Karpas-422 (cell line): ENCODE data around the gene SURF2. TPM values are rescaled to one million over a fixed set of nuclear protein-coding genes. Genes with fewer than 3 reads are reported as not detected.
A peak's percentile ranks its signal among the peaks of the same experiment; 100 is the strongest.

Experiments used
- DNase-seq: peaks from one replicate; pipeline ENCODE4 v3.0.0-alpha.2; 2015
- H2AFZ ChIP-seq: fragments of 200-600 bp; sonication (generic); 2 replicates; pipeline ENCODE4 v1.6.1; 2014; ENCODE audit warnings: antibody characterized with exemption, low read length, mixed read lengths
- H3K27ac ChIP-seq: fragments of 200-600 bp; sonication (generic); 2 replicates; pipeline ENCODE4 v1.5.1; 2014; ENCODE audit warnings: mild to moderate bottlenecking, low read length, moderate library complexity
- H3K27me3 ChIP-seq: fragments of 200-600 bp; sonication (generic); 2 replicates; pipeline ENCODE4 v1.6.1; 2014; ENCODE audit warnings: low read length, mixed read lengths
- H3K36me3 ChIP-seq: fragments of 200-600 bp; sonication (generic); 2 replicates; pipeline ENCODE4 v1.6.1; 2014; ENCODE audit warnings: low read length, mixed read lengths; ENCODE audit not compliant: insufficient read depth
- H3K4me1 ChIP-seq: fragments of 200-600 bp; sonication (generic); 2 replicates; pipeline ENCODE4 v1.6.1; 2014; ENCODE audit warnings: mild to moderate bottlenecking, low read length, mixed read lengths
- H3K4me2 ChIP-seq: fragments of 200-600 bp; sonication (generic); 2 replicates; pipeline ENCODE4 v1.6.1; 2014; ENCODE audit warnings: low read length, low read depth, mild to moderate bottlenecking; ENCODE audit not compliant: poor library complexity, severe bottlenecking
- H3K4me3 ChIP-seq: fragments of 200-600 bp; sonication (generic); 2 replicates; pipeline ENCODE4 v1.5.1; 2014; ENCODE audit warnings: mild to moderate bottlenecking, antibody characterized with exemption, low read length, mixed read lengths
- H3K79me2 ChIP-seq: fragments of 200-600 bp; sonication (generic); 2 replicates; pipeline ENCODE4 v1.6.1; 2014; ENCODE audit warnings: mild to moderate bottlenecking, low read length, mixed read lengths
- H3K9ac ChIP-seq: fragments of 200-600 bp; sonication (generic); 2 replicates; pipeline ENCODE4 v1.6.0; 2014; ENCODE audit warnings: low read length
- H3K9me2 ChIP-seq: fragments of 200-600 bp; sonication (generic), shearing (Covaris generic); replicated peaks from 2 replicates; pipeline ENCODE4 v1.6.0; 2014; ENCODE audit warnings: mild to moderate bottlenecking, low read length, moderate library complexity; ENCODE audit not compliant: insufficient read depth
- H3K9me3 ChIP-seq: fragments of 300-700, 200-600 bp; sonication (generic); 2 replicates; pipeline ENCODE4 v1.6.1; 2014; ENCODE audit warnings: low read length, mixed read lengths
- H4K20me1 ChIP-seq: fragments of 200-600 bp; sonication (generic); 2 replicates; pipeline ENCODE4 v1.6.1; 2014; ENCODE audit warnings: mild to moderate bottlenecking, antibody characterized with exemption, low read length, low read depth; ENCODE audit not compliant: insufficient read depth
- small RNA-seq: library from RNA; depleted of rRNA; stranded (forward); fragments of <200 nt; gene quantifications from one replicate; pipeline ENCODE3, GENCODE V24; 2014
- total RNA-seq: library from RNA; depleted of rRNA; stranded (reverse); fragments of >200 nt; shearing (Covaris generic); gene quantifications from 2 replicates; pipeline ENCODE4 v1.2.3, GENCODE V29; 2014; ENCODE audit warnings: low replicate concordance; rRNA removed

SURF2 gene
- total RNA-seq, 1 experiment from 2014 or later, result 20.0 TPM

DNA sequence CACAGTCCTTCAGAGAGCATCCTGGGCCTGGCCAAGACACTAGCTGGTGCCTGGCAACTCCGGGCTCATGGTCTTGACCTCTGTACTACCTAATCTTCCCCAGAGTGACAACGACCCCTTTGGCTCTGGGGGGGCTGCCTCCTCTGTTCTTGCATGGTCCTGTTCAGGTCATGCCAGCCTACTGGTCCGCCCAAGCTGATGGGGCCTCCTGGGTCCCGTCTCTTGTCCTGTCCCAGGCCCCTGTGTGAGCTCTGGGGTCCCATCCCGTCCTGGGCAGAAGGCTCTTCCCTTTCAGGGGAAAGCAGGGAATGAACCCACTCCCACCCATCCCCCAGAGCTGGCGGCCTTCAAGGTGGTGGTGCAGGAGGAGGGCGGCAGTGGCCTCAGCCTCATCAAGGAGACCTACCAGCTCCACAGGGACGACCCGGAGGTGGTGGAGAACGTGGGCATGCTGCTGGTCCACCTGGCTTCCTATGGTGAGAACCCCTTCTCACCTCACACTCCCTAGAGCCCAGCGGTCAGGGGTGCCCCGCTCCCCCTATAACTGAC is 48.2 kb downstream of the SURF2 start:
- no peak overlapping the region for H2AFZ ChIP-seq
- H3K9me2 ChIP-seq, result no peaks in the 10 kb centered on the region
- peaks cover 17% of the 10 kb centered on the region; the same call in 1 of the 2 replicates for H4K20me1 ChIP-seq
- H3K4me1 ChIP-seq, result no peaks in the 10 kb centered on the region
- H3K9ac ChIP-seq, result no peak overlapping the region
- no peaks in the 10 kb centered on the region for H3K27me3 ChIP-seq
- H3K4me3 ChIP-seq, result no peak overlapping the region
- no peak for DNase-seq
- H3K4me2 ChIP-seq, result no peak overlapping the region
- peaks cover 19% of the 10 kb centered on the region for H3K36me3 ChIP-seq
- no peaks in the 10 kb centered on the region for H3K9me3 ChIP-seq
- no peak overlapping the region for H3K27ac ChIP-seq
- no peaks in the 10 kb centered on the region for H3K79me2 ChIP-seq

DNA sequence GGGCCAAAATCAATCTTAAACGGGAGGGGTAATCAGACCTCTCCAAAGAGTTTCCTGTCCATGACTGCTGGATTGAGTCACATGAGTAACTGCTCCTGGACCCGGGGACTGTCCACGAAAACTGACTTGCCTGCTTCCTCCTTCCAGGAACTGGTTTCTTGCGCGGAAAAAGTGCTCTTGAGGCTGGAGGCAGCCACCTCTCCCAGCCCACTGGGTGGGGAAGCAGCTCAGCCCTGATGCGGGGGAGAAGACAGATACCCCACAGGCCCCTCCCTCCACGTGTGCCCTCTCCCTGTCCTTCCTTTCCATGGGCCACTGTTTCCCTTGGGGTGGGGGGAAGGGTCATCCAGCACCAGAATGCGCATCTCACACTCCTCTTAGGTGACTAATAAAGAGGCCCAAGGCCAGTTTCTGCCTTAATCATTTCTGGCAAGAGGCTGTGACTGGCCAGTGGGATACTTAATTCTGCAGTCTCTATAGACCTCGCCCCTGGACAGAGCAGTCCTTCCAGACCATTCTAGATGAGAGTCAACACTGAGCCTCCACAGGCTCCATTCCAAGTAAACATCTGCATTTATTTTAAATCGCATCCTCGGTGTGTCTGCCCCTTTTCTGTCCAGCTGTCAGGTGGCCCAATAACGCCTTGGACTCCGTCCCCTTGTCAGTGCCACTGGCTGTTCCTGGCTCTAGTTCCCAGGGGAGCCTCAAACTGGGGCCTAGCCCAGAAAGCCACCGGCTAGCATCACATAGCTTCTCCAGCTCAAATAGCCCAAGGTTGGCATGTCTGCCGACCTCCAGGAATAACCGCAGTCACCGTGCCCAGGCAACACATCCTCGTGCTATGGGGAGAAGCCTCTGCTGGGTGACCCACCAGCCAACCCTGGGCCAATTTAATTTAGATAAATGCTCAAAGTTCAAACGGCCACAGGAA is 49.4 kb downstream of the SURF2 start:
- Histone ChIP-seq H3K4me3 (no peak overlapping the region), H3K9me3 (no peaks in the 10 kb centered on the region), H3K9me2 (no peaks in the 10 kb centered on the region), H3K27me3 (no peaks in the 10 kb centered on the region), H3K27ac (no peak overlapping the region), H3K9ac (no peak overlapping the region), H2AFZ (no peak overlapping the region), H3K4me1 (no peaks in the 10 kb centered on the region), H3K4me2 (no peak overlapping the region), H4K20me1 (peaks cover 17% of the 10 kb centered on the region; the same call in 1 of the 2 replicates), H3K79me2 (no peaks in the 10 kb centered on the region), H3K36me3 (peaks cover 23% of the 10 kb centered on the region)
- DNase-seq, result no peak

DNA sequence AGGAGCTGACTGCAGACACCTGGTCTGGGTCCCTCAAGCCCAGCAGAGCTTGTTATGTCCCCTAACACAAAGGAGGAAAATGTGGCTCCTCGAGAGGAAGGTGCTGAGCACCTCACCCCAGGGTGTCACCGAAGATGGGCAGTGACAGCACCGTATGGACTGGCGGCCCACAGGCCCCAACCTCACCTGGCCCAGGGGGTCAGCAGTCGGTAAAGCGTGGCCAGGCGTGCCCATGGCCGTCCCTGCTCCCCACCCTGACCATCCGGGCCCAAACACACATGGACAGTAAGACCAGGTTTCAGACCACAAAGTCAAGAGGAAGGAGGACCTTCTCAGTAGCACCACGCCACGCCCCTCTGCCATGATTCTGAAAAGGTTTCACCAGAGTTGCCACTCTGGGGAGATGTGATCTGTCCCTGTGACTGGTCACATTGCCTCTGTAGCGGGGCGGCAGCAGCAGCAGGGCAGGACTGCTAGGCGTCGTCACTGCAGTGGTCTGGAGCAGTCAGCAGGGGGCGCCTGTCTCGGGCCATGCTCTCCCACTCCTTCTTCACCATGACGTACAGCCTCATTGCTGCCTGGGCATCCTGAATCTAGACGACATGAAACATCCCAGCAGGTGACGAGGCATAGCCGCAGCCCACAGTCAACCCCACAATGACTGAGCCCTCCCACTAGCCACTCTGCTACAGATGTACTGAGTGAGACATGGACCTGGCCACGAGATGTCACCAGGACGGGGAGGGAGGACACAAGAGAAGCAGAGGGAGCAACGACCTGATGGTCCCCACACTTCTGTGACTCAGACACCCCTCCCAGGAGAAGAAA is 50.3 kb downstream of the SURF2 start:
- no peaks in the 10 kb centered on the region for H3K9me3 ChIP-seq
- H3K4me1 ChIP-seq, result no peaks in the 10 kb centered on the region
- H3K4me2 ChIP-seq, result no peak overlapping the region
- no peaks in the 10 kb centered on the region for H3K79me2 ChIP-seq
- no peaks in the 10 kb centered on the region for H3K27me3 ChIP-seq
- peaks cover 23% of the 10 kb centered on the region for H3K36me3 ChIP-seq
- peak; percentile 92 for DNase-seq
- no peak overlapping the region for H2AFZ ChIP-seq
- H4K20me1 ChIP-seq, result peaks cover 17% of the 10 kb centered on the region; the same call in 1 of the 2 replicates
- H3K27ac ChIP-seq, result no peak overlapping the region
- H3K9ac ChIP-seq, result no peak overlapping the region
- H3K4me3 ChIP-seq, result no peak overlapping the region
- H3K9me2 ChIP-seq, result no peaks in the 10 kb centered on the region

DNA sequence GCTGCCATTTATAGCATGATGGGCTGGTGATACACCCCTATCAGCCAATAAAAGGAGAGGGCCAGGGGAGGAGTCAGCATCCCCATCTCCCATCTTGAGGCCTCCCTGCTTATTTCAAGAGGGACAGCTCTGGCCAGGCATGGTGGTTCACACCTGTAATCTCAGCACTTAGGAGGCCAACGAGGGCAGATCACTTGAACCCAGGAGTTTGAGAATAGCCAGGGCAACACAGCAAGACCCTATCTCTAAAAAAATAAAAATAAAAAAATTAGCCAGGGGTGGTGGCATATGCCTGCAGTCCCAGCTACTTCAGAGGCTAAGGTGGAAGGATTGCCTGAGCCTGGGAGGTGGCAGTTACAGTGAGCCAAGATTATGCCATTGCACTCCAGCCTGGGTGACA is 51.7 kb downstream of the SURF2 start:
- Histone ChIP-seq H3K36me3 (peaks cover 23% of the 10 kb centered on the region), H3K27ac (no peak overlapping the region), H3K79me2 (0 out of 2 replicates have a peak, but pooled peaks cover 5% of the 10 kb centered on the region), H3K4me3 (no peak overlapping the region), H3K4me2 (no peak overlapping the region), H3K9ac (no peak overlapping the region), H3K4me1 (no peaks in the 10 kb centered on the region), H3K9me3 (no peaks in the 10 kb centered on the region), H3K9me2 (no peaks in the 10 kb centered on the region), H2AFZ (no peak overlapping the region), H3K27me3 (no peaks in the 10 kb centered on the region), H4K20me1 (peaks cover 22% of the 10 kb centered on the region; the same call in 1 of the 2 replicates)
- no peak for DNase-seq

Small RNAs within 50 kb of the gene (small RNA-seq; reads per million reads assigned to genes)
- gene RF00019, result not detected
- gene SNORD24, result not detected
- gene SNORD36A, result not detected
- gene SNORD36B, result not detected
- not detected for gene SNORD36C

Other genes with a start within 250 kb of the SURF2 start
- 69.2 and 99.2 TPM in 2 replicates for gene RALGDS, start 235.3 kb upstream of the SURF2 start, total RNA-seq
- 5.2 TPM in 2 replicates for gene GBGT1, start 192.6 kb upstream of the SURF2 start, total RNA-seq
- not detected in 2 replicates for gene OBP2B, start 147.3 kb upstream of the SURF2 start, total RNA-seq
- gene ABO, start 81.3 kb upstream of the SURF2 start, total RNA-seq, result not detected in 2 replicates
- gene SURF6, start 20.4 kb upstream of the SURF2 start, total RNA-seq, result 5.6 and 22.9 TPM in 2 replicates
- gene MED22, start 8.4 kb upstream of the SURF2 start, total RNA-seq, result 13.6 and 30.6 TPM in 2 replicates
- 2,407 and 2,991 TPM in 2 replicates for gene RPL7A, start 8.3 kb upstream of the SURF2 start, total RNA-seq
- gene SURF1, start 63 bp upstream of the SURF2 start, total RNA-seq, result 35.6 and 40.0 TPM in 2 replicates
- gene SURF4, start 19.5 kb downstream of the SURF2 start, total RNA-seq, result 81.1 and 84.1 TPM in 2 replicates
- gene STKLD1, start 19.8 kb downstream of the SURF2 start, total RNA-seq, result 0.93 and 0.97 TPM in 2 replicates
- 10.5 and 41.9 TPM in 2 replicates for gene REXO4, start 61.5 kb downstream of the SURF2 start, total RNA-seq
- 0.34 and 1.3 TPM in 2 replicates for gene ADAMTS13, start 65.8 kb downstream of the SURF2 start, total RNA-seq
- 4.5 and 15.3 TPM in 2 replicates for gene CACFD1, start 103.4 kb downstream of the SURF2 start, total RNA-seq
- gene SLC2A6, start 122.5 kb downstream of the SURF2 start, total RNA-seq, result 10.6 and 32.0 TPM in 2 replicates
- gene MYMK, start 168.4 kb downstream of the SURF2 start, total RNA-seq, result not detected in 2 replicates
- not detected in 2 replicates for gene ADAMTSL2, start 178.2 kb downstream of the SURF2 start, total RNA-seq